Measurements from ENCODE around the gene ZNF784. TPM values are rescaled to one million over a fixed set of nuclear protein-coding genes. Genes with fewer than 3 reads are reported as not detected.

The ZNF784 gene
- total RNA-seq, 2 donors from 2014 or later: 7.2 to 10.7 TPM

- H3K9me3 Mint-ChIP-seq: no peaks in the 10 kb centered on the region
- peaks cover 13% of the 10 kb centered on the region for H3K36me3 Mint-ChIP-seq (ENCODE audit: low read depth)
- H3K27ac Mint-ChIP-seq: peak overlapping the region; percentile 71
- peak overlapping the region; percentile 90 for H3K4me3 Mint-ChIP-seq
- H3K4me3 ChIP-seq (ENCODE audit: low read length): no peak overlapping the region
- H3K4me1 ChIP-seq (ENCODE audit: control insufficient read depth, insufficient read depth, low read length): no peaks in the 10 kb centered on the region
- TF ChIP-seq CTCF (conservative IDR thresholded peaks at IDR 0.05): no peak
- no peaks in the 10 kb centered on the region for H3K27me3 ChIP-seq (ENCODE audit: control insufficient read depth, insufficient read depth, low read length, poor library complexity, severe bottlenecking)
- DNase-seq: no peak
- H3K9me3 ChIP-seq (ENCODE audit: control insufficient read depth, low read length): no peaks in the 10 kb centered on the region
- peaks cover 7% of the 10 kb centered on the region for H3K36me3 ChIP-seq (ENCODE audit: control insufficient read depth, insufficient read depth, low read length)
- WGBS, 2 experiments (ENCODE audit: insufficient coverage in 1 of 2, insufficient read length in 1 of 2): 53 to 65% methylated on average over 5 to 6 of the region's 6 CpGs
- no peak overlapping the region for H3K27ac ChIP-seq (ENCODE audit: low read depth, low read length)
- peaks cover 2% of the 10 kb centered on the region for H3K27me3 Mint-ChIP-seq (ENCODE audit: insufficient read depth)
- peaks cover 16% of the 10 kb centered on the region for H3K4me1 Mint-ChIP-seq
- no peak overlapping the region for H3K9ac ChIP-seq (ENCODE audit: extremely low read depth, low read length, poor library complexity, severe bottlenecking)
Measured at GRCh38 chr19:55581823-55582223, 42.5 kb downstream of the ZNF784 start.

GRCh38 chr19:55581145-55581822, 43.1 kb downstream of the ZNF784 start:
- 43 to 48% methylated on average over 11 to 12 of the region's 12 CpGs for WGBS, 2 experiments (ENCODE audit: insufficient coverage in 1 of 2, insufficient read length in 1 of 2)
- Histone ChIP-seq H3K27me3 (ENCODE audit: control insufficient read depth, insufficient read depth, low read length, poor library complexity, severe bottlenecking) (no peaks in the 10 kb centered on the region), H3K27ac (ENCODE audit: low read depth, low read length) (no peak overlapping the region), H3K4me1 (ENCODE audit: control insufficient read depth, insufficient read depth, low read length) (no peaks in the 10 kb centered on the region), H3K4me3 (ENCODE audit: low read length) (peak overlapping the region; percentile 85), H3K36me3 (ENCODE audit: control insufficient read depth, insufficient read depth, low read length) (peaks cover 12% of the 10 kb centered on the region), H3K9me3 (ENCODE audit: control insufficient read depth, low read length) (no peaks in the 10 kb centered on the region), H3K9ac (ENCODE audit: extremely low read depth, low read length, poor library complexity, severe bottlenecking) (no peak overlapping the region)
- peaks cover 16% of the 10 kb centered on the region for H3K4me1 Mint-ChIP-seq
- H3K9me3 Mint-ChIP-seq: no peaks in the 10 kb centered on the region
- H3K27me3 Mint-ChIP-seq (ENCODE audit: insufficient read depth): peaks cover 2% of the 10 kb centered on the region
- H3K4me3 Mint-ChIP-seq: peak overlapping the region; percentile 90
- DNase-seq: peak; percentile 87
- H3K27ac Mint-ChIP-seq: peak overlapping the region; percentile 71
- no peak for TF ChIP-seq CTCF (conservative IDR thresholded peaks at IDR 0.05)
- peaks cover 18% of the 10 kb centered on the region for H3K36me3 Mint-ChIP-seq (ENCODE audit: low read depth)

GRCh38 chr19:55580628-55581144, 43.7 kb downstream of the ZNF784 start, which contains the start of gene ZNF579:
ZNF579 (minus strand) TSS chr19:55580848; CDS start chr19:55579639, 1,209 bp downstream.
- Mint-ChIP-seq H3K4me3 (peak within 1 kb of the TSS; percentile 90), H3K36me3 (ENCODE audit: low read depth) (peaks cover 22% of the 10 kb centered on the region), H3K4me1 (peaks cover 16% of the 10 kb centered on the region), H3K9me3 (no peaks in the 10 kb centered on the region), H3K27ac (peak within 1 kb of the TSS; percentile 71), H3K27me3 (ENCODE audit: insufficient read depth) (peaks cover 2% of the 10 kb centered on the region)
- H3K9me3 ChIP-seq (ENCODE audit: control insufficient read depth, low read length): no peaks in the 10 kb centered on the region
- DNase-seq: peak; percentile 94
- H3K27ac ChIP-seq (ENCODE audit: low read depth, low read length): peak within 1 kb of the TSS; percentile 75
- H3K9ac ChIP-seq (ENCODE audit: extremely low read depth, low read length, poor library complexity, severe bottlenecking): peak within 1 kb of the TSS; percentile 83
- no peak for TF ChIP-seq CTCF (conservative IDR thresholded peaks at IDR 0.05)
- WGBS, 2 experiments (ENCODE audit: insufficient coverage in 1 of 2, insufficient read length in 1 of 2): 3% methylated on average over 7 to 20 of the region's 24 CpGs
- peaks cover 12% of the 10 kb centered on the region for H3K36me3 ChIP-seq (ENCODE audit: control insufficient read depth, insufficient read depth, low read length)
- H3K27me3 ChIP-seq (ENCODE audit: control insufficient read depth, insufficient read depth, low read length, poor library complexity, severe bottlenecking): no peaks in the 10 kb centered on the region
- H3K4me1 ChIP-seq (ENCODE audit: control insufficient read depth, insufficient read depth, low read length): no peaks in the 10 kb centered on the region
- H3K4me3 ChIP-seq (ENCODE audit: low read length): peak within 1 kb of the TSS; percentile 85

Data from endodermal cell (in vitro differentiated cells).